ENCODE results near the gene CYP2E1. TPM values are rescaled to one million over a fixed set of nuclear protein-coding genes. Genes with fewer than 3 reads are reported as not detected.
"Not testable (repeated sequence)": the region's sequence is repeated elsewhere in the genome, so short reads cannot be mapped to it uniquely, and the experiment has no call there.

The CYP2E1 gene
- total RNA-seq, 1 donor from 2014 or later: 2.1 TPM

DNA sequence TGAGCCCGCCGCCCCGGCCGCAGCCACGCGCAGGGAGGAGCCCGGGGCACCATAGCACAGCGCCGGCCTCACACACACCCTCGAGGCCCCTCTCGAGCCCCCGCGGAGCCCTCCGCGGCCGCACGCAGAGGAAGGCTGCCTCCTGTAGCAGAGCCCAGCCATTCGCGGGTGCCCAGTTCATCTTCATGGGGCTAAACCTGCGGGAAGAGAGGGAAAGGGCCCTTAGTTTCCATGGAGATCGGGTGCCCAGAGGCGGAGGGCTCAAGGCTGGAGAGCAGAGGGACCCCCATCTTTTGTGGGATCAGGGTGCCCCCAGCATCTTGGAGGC is 41.1 kb downstream of the CYP2E1 start:
- H3K27me3 ChIP-seq: peaks cover 10% of the 10 kb centered on the region
- H3K36me3 ChIP-seq: no peaks in the 10 kb centered on the region
- H3K27ac ChIP-seq: no peak overlapping the region
- DNase-seq (no peak), ATAC-seq (no peak)
- H3K4me1 ChIP-seq: no peaks in the 10 kb centered on the region
- peaks cover 4% of the 10 kb centered on the region for H3K9me3 ChIP-seq
- TF ChIP-seq, protein P1, sequence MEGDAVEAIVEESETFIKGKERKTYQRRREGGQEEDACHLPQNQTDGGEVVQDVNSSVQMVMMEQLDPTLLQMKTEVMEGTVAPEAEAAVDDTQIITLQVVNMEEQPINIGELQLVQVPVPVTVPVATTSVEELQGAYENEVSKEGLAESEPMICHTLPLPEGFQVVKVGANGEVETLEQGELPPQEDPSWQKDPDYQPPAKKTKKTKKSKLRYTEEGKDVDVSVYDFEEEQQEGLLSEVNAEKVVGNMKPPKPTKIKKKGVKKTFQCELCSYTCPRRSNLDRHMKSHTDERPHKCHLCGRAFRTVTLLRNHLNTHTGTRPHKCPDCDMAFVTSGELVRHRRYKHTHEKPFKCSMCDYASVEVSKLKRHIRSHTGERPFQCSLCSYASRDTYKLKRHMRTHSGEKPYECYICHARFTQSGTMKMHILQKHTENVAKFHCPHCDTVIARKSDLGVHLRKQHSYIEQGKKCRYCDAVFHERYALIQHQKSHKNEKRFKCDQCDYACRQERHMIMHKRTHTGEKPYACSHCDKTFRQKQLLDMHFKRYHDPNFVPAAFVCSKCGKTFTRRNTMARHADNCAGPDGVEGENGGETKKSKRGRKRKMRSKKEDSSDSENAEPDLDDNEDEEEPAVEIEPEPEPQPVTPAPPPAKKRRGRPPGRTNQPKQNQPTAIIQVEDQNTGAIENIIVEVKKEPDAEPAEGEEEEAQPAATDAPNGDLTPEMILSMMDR (IDR thresholded peaks at IDR 0.05): no peak
- intact Hi-C loops (cut with DNase I): no loop called here
- no peak overlapping the region for H3K4me3 ChIP-seq

DNA sequence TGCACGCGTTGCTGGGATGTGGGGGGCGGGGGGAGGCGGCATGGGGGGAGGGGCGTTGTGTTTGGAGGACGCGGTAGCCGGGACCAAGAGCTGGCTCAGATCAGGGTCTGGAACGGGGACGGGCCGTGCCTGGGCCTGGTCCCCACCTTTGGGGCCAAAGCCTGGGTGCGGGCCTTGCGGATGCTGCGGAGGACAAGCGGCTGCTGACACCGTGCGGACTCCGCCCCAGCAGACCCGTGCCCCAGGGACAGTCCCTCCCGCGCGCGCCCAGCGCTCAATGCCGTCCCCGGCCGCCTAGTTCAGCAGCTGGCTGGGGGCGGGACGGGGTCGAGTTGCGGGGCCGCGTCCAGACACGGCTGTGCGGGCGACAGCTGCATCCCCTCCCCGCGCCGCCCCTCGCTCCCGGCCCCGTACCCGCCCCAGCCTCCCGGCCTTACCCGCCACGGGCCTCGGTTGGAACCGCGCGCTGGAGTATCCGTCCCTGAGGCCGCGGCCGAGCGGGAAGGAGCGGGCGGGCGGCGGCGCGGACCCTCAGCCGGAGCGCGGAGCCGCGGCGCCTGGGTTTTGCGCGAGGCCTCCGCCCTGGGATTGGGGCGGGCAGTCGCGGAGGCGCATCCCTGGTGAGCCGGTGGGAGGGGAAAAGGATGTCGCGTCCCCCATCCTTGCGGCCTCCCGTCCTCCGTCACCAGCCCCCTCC is 41.8 kb downstream of the CYP2E1 start:
- Histone ChIP-seq H3K27me3 (peaks cover 10% of the 10 kb centered on the region), H3K9me3 (peaks cover 11% of the 10 kb centered on the region)
- intact Hi-C loops (cut with DNase I); H3K36me3 ChIP-seq; DNase-seq; H3K27ac ChIP-seq; H3K4me3 ChIP-seq; H3K4me1 ChIP-seq: not testable (repeated sequence)
- ATAC-seq: peak; percentile 17

DNA sequence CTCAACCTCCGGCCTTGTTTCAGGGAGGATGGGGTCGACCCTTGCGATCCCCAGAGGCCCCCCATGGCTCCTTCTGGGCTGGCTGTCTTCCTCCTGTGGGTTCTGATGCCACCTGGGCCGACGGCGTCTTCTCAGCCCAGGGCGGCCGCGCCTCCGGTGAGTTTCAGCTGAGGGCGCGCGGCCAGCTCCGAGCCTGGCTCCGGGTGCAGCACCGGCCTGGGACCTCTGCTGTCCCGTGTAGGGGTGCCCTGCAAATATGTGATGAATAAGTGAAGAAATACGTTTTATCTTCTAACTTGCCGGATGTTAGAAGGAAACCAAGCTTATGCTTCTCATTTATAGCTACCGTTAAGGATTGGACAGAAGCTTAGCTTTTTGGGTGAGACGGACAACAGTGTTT is 42.6 kb downstream of the CYP2E1 start:
- DNase-seq; H3K4me3 ChIP-seq; H3K4me1 ChIP-seq; H3K36me3 ChIP-seq; intact Hi-C loops (cut with DNase I); ATAC-seq; H3K27ac ChIP-seq: not testable (repeated sequence)
- Histone ChIP-seq H3K27me3 (peaks cover 10% of the 10 kb centered on the region), H3K9me3 (peaks cover 11% of the 10 kb centered on the region)

DNA sequence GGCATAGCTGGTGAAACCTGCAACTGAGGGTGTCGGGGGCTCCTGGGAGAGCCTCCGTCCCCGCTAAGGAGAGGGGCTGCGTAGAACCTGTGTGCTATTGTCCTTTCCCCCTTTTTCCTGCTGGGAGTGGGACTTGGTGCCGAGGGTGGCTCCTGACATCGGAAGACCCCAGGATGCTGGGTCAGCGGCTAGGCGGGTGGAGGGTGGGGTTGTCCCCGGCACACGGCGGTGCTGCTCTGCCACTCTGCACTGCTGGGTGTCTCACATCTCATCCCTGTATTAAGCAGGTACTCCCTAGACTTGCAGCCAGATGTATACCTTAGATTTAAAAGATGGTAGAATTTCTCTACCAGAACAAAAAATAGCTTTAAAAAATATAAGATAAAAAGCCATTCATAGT is 44.9 kb downstream of the CYP2E1 start:
- ATAC-seq; DNase-seq; H3K4me1 ChIP-seq; H3K4me3 ChIP-seq; H3K36me3 ChIP-seq; intact Hi-C loops (cut with DNase I); H3K27ac ChIP-seq; H3K27me3 ChIP-seq: not testable (repeated sequence)
- H3K9me3 ChIP-seq: peaks cover 11% of the 10 kb centered on the region

DNA sequence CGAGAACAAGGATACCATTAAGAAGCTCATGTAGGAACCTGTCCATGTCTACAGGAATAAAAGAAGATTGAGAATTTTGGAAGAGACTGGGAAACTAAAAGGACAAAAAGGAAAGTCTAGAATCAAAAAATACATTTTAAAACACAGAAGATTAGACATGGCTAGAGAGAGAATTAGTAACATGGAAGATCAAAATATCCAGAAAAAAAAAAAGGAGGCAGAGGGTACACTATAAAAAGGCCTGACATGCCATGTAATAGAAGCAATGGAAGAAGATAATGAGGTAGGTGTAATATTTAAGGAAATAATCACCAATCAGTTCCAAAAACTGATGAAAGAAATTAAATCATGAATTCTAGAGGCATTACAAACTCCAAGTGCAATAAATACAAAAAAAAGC is 46.3 kb downstream of the CYP2E1 start:
- peaks cover 11% of the 10 kb centered on the region for H3K9me3 ChIP-seq
- DNase-seq; H3K27me3 ChIP-seq; intact Hi-C loops (cut with DNase I); H3K27ac ChIP-seq; H3K4me3 ChIP-seq; H3K36me3 ChIP-seq; ATAC-seq; H3K4me1 ChIP-seq: not testable (repeated sequence)

DNA sequence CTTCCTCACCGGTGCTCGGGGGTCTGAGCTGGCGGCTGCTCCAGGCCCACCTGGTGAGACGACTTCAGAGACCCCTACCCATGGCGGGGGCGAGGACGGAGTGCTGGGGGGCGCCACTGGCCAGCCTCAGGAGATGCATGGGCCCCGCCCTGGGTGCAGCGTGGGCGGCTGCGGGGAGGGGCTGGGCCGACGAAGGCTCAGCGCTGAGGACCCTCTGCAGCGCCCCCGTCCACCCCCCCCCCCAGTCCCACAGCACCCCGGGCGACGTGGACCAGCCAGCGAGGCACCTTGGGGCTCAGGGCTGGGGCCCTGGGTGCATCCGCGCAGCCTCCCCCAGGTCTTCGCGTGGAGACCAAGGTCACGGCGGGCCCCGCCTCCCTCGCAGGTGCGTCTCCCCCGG is 49.9 kb downstream of the CYP2E1 start:
- H3K27me3 ChIP-seq; H3K27ac ChIP-seq; H3K36me3 ChIP-seq; DNase-seq; H3K4me3 ChIP-seq; H3K4me1 ChIP-seq; intact Hi-C loops (cut with DNase I): not testable (repeated sequence)
- ATAC-seq: peak; percentile 49
- H3K9me3 ChIP-seq: peaks cover 11% of the 10 kb centered on the region

Other genes starting within 250 kb of the CYP2E1 start
- 44.6 TPM for gene TUBGCP2, start 218.5 kb upstream of the CYP2E1 start, total RNA-seq
- gene ZNF511, start 218.4 kb upstream of the CYP2E1 start, total RNA-seq: 42.8 TPM
- not detected for gene CALY, start 190.5 kb upstream of the CYP2E1 start, total RNA-seq
- gene PRAP1, start 180.0 kb upstream of the CYP2E1 start, total RNA-seq: not detected
- 21.2 TPM for gene FUOM, start 169.3 kb upstream of the CYP2E1 start, total RNA-seq
- 55.8 TPM for gene ECHS1, start 154.0 kb upstream of the CYP2E1 start, total RNA-seq
- 6.0 TPM for gene PAOX, start 148.1 kb upstream of the CYP2E1 start, total RNA-seq
- gene MTG1, start 133.2 kb upstream of the CYP2E1 start, total RNA-seq: 33.0 TPM
- gene SPRN, start 102.7 kb upstream of the CYP2E1 start, total RNA-seq: not detected
- 2.6 TPM for gene SCART1, start 73.4 kb upstream of the CYP2E1 start, total RNA-seq
- gene SYCE1, start 38.2 kb downstream of the CYP2E1 start, total RNA-seq: 0.87 TPM
- not detected for gene FRG2B, start 99.4 kb downstream of the CYP2E1 start, total RNA-seq